GM18907 (cell line): Measurements from ENCODE around the gene RNF217.
A peak's percentile ranks its signal among the peaks of the same experiment; 100 is the strongest.
"Not testable (repeated sequence)": the region's sequence is repeated elsewhere in the genome, so short reads cannot be mapped to it uniquely, and the experiment has no call there.

Experiments
- ATAC-seq: cut with Tn5 transposase; IDR thresholded peaks from one replicate; pipeline ENCODE4 v1.9.1; 2021; ENCODE audit warnings: mild to moderate bottlenecking, moderate library complexity; ENCODE audit not compliant: unreplicated experiment

The RNF217 gene

DNA sequence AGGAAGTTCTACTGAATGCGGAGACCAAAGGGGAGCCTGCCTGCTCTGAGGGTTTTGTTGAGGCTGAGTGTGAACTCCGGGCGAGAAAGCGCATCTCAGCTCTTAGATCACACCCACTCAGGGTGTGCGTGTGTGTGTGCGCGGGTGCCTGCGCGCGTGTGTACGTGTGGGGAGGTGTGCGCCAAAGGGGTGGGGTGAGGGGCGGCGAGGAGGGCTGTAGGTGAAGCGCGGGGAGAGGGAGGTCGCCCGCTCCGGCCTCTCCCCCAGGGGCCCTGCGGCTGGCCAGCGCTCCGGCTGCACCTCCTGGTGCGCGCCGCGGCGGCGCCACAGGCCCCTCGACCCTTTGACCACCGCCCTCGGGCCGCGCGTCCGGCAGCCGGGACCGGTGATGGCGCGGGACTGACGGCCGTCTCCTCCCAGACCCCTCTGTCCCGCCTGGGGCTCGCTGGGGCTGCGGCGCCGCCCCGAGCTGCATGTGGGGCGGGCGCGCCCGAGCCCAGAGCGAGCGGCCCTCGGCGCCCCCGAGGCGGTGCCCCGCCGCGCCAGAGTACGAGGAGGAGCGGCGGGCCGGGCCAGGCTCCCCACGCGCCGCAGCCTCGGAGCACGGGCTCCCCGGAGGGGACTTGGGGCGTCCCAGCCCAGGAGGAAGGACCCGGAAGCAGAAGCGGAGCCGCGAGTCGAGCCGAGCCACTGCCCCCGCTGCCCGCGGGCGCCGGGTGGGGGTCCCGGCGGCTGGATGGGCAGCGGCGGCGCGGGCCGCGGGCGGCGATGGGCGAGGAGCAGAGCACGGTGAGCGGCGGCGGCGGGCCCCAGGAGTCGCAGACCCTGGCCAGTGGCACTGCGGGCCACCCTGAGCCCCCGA, at the start of gene RNF217:
Gene RNF217, plus strand, starts transcription at position 661 of the 862 bp plus-strand sequence. Its CDS starts 108 bp downstream, at position 769.
- peak; percentile 60 for ATAC-seq

DNA sequence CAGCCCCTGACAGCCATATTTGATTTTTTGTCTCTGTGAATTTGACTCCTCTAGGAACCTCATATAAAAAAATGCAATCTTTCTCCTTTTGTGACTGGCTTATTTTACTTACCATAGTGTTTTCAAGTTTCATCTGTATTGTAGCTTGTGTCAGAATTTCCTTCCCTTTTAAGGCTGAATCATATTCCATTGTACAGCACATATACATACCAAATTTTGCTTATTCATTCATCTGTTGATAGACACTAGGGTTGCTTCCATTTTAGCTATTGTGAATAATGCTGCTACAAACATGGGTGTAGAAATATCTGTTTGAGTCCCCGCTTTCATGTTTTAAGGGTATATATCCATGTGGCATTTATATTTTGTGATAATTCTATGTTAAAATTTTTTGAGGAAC, 49.2 kb upstream of the RNF217 start:
- ATAC-seq: no peak

DNA sequence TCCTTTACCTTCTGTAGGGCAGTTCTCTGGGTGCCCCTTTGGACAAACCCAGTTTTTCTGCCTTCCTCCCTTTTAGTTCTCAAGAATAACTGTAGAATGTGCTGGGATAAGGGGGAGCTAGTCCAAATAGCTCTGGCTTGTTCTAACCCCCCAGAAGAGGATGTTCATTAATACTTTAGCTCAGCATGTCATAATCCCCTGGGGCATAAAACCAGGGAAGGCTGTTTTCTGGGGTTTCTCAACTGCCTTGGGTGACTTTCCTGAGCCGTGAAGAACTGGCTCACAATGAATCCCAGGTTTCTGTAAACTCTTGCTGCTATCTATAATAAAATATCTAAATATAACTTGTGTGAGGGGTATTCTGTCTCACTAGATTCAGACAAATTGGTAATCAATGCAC, 44.5 kb upstream of the RNF217 start:
- ATAC-seq: no peak

DNA sequence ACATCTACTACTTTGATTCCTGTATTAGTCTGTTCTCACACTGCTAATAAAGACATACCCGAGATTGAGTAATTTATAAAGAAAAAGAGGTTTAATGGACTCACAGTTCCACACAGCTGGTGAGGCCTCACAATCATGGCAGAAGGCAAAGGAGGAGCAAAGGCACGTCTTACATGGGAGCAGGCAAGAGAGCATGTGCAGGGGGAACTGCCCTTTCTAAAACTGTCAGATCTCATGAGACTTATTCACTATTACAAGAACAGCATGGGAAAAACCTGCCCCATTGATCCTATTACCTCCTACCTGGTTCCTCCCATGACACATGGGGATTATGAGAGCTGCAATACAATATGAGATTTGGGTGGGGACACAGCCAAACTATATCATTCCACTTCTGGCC, 42.5 kb upstream of the RNF217 start:
- ATAC-seq: not testable (repeated sequence)

GRCh38 chr6:124924333-124924759, 37.9 kb upstream of the RNF217 start:
- ATAC-seq: no peak

DNA sequence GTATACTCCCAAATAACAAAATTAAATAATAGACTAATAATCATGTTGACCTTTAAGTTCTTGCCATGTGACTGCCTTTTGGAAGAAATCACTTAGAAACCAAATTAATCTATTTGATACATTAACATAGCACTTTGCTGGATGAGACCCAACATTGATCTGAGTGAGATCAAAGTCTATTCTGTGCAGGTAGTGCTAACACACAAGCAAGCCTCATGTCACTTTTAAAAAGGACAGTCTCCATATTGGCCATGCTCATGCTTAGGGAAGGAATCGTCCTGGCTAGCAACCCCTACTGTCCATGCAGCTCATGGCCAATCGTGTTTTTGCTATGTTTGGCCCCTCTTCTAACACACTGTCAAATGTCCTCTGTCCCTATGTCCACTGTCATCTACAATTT, 35.8 kb upstream of the RNF217 start:
- no peak for ATAC-seq

DNA sequence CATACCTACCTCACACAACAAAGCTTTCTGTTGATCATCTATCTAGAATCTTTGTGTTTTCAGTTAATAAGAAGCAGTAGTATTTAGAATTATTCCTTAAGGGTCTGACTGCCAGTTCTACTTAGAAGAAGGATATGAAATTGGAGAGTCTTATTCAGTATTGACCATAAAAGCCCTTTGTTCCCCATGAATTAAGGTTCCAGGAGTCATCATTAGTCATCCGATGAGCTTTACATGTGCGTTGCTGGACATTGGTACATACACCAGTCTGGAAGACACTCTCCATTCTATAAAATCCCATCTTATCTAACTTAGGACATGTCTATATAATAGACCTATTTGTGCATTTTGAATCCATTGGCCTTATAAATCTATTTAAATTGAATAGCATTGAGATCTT, 34.4 kb upstream of the RNF217 start:
- ATAC-seq: no peak

GRCh38 chr6:124928851-124929250, 33.4 kb upstream of the RNF217 start:
- ATAC-seq: no peak

GRCh38 chr6:124937645-124938044, 24.6 kb upstream of the RNF217 start:
- no peak for ATAC-seq

DNA sequence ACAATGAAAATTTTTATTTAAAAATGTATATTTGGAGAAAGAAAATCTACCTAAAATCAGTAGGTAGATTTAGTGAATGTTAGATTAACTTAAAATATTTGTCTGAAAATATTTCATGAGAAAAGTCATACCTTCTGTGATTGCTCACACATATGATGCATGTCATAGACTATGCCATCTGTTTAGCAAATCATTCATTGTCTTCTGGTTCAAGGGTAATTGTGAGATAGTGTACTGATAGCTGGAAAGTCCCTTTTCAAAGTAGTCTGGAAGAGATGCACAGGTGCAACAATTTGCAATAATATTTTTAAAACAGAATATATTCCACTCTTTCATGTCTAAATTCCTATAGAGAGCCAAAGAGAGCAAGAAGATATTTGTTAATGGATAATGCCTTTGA, 21.0 kb upstream of the RNF217 start:
- ATAC-seq: peak; percentile 92

DNA sequence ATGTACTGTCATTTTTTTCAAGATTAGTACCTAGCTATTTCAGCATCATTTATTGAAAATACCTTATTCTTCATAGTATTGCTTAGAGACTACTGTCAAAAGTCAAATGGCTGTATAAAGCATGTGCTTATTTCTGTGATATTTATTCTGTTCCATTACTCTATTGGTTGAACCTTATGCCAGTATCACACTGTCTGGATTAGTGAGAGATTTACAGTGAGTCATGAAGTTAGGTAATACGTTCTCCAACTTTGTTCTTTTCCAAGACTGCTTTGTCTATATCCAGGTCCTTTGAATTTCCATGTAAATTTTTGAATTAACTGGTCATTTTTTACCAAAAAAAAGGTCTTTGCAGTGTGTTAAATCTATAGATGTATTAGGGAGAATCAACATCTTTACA, 18.6 kb upstream of the RNF217 start:
- no peak for ATAC-seq

DNA sequence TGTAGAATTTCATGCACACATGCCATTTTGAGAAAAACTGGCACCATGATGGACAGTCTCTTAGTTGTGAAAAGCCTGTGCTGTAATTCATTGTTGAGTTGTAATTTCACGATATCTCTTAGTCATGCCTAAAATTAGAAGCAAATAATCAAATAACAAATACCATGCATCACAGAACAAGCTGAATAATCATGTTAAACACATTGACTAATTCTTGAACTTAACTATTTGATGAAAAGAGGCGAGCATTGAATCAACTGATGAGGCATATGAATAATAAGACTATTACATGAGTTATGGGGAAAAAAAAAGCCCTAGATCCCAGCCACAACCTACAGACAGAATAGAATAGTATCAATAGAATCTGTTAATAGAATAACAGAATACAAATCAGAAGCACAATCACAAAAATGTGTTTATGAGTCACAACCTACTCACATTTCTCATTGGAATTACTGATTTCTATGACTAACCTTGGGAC, 14.2 kb upstream of the RNF217 start:
- no peak for ATAC-seq

DNA sequence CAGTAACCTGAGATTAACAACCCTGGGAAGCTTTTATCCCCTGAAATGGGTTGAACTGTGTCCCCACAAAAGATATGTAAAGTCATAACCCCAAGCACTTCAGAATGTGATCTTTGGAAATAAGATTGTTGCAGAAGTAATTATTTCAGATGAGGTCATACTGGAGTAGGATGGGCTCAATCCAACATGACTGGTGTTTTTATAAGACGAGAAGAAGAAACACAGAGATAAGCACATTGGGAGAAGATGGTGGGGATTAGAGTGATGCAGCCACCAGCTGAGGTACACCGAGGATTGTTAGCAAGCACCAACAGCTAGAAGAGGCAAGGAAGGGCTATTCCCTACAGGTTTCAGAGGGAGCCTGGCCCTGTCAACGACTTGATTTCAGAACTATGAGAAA, 12.5 kb upstream of the RNF217 start:
- ATAC-seq: no peak

DNA sequence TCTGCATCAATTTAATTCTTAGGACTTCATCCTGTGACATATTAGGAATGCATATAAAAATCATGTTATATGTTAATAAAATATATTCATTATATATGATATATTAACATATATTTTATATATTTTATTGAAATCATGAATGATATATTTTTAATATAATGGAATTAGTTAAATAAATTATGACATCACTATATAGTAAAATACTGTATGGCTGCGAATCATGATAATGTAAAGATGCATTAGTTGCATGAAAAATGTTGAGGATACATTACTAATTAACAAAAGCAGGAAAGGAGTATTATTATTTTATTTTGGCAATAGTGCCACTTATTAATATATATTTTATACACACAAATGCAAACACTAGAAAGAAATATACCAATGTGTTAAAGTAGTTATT, 8.4 kb upstream of the RNF217 start:
- no peak for ATAC-seq

DNA sequence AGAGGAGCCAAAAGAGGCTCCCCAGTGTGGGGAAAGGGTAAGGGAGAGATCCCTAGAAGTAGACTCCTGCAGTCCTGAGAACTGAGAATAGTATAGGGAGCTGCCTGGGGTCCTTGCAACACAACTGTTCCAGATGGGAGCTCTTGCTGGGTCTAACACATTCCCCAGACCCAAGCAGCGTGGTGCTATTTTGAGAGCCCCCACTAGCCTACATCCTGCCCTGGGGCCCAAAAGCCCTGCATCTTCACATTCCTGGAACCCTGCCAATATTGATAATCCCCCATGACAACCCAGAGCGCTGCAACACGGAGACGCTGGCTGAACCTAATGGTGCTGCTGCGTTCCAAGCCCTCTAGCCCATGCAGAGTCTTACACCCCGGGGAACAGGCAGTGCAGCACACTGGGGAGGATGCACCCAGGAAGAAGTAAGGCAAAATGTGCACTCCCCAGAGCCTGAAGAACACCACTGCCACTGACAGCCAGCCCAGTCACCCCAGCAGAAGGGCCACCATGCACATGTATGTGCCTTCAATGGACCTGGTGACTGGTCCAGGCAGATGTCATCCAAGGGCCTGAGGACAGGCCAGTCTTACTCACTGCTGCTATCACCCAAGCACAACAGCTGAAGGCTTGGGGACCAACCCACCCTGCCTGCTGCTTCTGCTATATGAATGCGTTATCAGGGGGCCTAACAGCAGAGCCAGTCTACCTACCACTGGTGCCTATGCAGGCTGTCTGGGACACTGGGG, 7.0 kb upstream of the RNF217 start:
- ATAC-seq: no peak

DNA sequence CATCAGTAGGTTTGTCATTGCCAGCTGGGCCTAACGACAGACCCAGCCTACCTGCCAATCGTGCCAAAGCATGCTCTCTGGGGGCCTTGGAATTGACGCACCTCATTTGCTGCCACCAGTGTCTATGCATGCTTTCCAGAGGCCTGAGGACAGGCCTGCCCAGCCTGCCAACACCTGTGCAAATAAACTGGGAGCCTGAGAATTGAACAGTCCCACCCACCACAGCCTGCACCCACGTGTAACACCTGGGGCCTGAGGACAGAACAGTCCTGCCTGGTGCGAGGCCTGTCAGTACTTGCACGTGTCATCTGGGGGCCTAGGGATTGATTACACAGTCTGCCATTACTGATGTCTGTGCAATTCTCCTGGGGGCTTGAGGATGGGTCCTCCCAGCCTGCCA, 6.2 kb upstream of the RNF217 start:
- ATAC-seq: no peak

- no peak for ATAC-seq
These were observed 4.1 kb upstream of the RNF217 start for GRCh38 chr6:124958149-124958548.

- no peak for ATAC-seq
These were observed 3.4 kb upstream of the RNF217 start for GRCh38 chr6:124958759-124959354.

GRCh38 chr6:124960757-124961463, 1.3 kb upstream of the RNF217 start:
- ATAC-seq: no peak

DNA sequence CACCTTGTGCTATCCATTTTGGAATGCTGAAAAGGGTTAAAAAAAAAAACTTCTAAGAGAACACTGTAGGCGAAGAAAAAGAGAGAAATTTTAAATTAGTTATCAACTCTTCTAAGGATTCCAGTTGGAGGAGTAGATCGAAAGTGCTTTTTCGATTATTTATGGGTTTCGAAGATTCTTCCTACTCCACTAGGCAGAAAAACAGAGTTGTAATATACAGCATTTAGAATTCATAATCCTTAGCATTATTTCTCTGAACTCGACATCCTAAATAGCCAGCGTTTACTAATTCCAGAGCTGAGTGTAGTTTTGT, 817 bp upstream of the RNF217 start:
- no peak for ATAC-seq
